ENCODE data around the gene SIRPB2.
"Not testable (repeated sequence)": the region's sequence is repeated elsewhere in the genome, so short reads cannot be mapped to it uniquely, and the experiment has no call there.

The SIRPB2 gene

GRCh38 chr20:1503564-1504227 is 12.5 kb upstream of the SIRPB2 start:
- peak; percentile 94 for DNase-seq (ENCODE audit: low read depth)
- TF ChIP-seq, protein P1, sequence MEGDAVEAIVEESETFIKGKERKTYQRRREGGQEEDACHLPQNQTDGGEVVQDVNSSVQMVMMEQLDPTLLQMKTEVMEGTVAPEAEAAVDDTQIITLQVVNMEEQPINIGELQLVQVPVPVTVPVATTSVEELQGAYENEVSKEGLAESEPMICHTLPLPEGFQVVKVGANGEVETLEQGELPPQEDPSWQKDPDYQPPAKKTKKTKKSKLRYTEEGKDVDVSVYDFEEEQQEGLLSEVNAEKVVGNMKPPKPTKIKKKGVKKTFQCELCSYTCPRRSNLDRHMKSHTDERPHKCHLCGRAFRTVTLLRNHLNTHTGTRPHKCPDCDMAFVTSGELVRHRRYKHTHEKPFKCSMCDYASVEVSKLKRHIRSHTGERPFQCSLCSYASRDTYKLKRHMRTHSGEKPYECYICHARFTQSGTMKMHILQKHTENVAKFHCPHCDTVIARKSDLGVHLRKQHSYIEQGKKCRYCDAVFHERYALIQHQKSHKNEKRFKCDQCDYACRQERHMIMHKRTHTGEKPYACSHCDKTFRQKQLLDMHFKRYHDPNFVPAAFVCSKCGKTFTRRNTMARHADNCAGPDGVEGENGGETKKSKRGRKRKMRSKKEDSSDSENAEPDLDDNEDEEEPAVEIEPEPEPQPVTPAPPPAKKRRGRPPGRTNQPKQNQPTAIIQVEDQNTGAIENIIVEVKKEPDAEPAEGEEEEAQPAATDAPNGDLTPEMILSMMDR (IDR thresholded peaks at IDR 0.05; ENCODE audit: low read length, missing control alignments), result no peak
- no peak overlapping the region for H3K4me3 ChIP-seq (replicated peaks; ENCODE audit: low read depth, low read length)

DNA sequence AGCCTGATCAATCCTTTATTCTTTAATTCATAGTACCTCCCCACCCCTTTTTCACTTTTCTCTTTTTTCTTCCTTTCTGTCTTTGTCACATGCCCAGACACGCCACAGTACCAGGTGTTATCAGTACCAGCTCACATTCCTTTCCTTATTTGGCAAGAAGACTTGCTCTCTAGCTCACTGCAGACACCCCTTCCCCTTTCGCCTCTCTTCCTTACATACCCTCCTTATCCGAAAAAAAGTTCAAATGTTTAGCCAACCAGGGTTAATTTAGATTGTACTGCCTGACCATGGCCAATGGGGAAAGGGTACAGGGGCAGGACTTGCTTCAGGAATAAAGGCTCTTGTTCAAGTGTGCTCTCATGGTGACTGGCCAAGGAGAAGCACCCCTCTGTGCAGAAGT is 9.3 kb upstream of the SIRPB2 start:
- DNase-seq (ENCODE audit: low read depth), result peak; percentile 8
- TF ChIP-seq, protein P1 (IDR thresholded peaks at IDR 0.05; ENCODE audit: low read length, missing control alignments), result no peak
- H3K4me3 ChIP-seq (replicated peaks; ENCODE audit: low read depth, low read length), result no peak overlapping the region

GRCh38 chr20:1499528-1500420 is 8.6 kb upstream of the SIRPB2 start:
- TF ChIP-seq, protein P1 (IDR thresholded peaks at IDR 0.05; ENCODE audit: low read length, missing control alignments), result no peak
- no peak overlapping the region for H3K4me3 ChIP-seq (replicated peaks; ENCODE audit: low read depth, low read length)

GRCh38 chr20:1497371-1497770 is 6.2 kb upstream of the SIRPB2 start:
- not testable (repeated sequence) for DNase-seq (ENCODE audit: low read depth)

More at GRCh38 chr20:1499528-1500420, 8.6 kb upstream of the SIRPB2 start:
- DNase-seq (ENCODE audit: low read depth), result no peak

GRCh38 chr20:1496930-1497329 is 5.7 kb upstream of the SIRPB2 start:
- DNase-seq (ENCODE audit: low read depth), result no peak
- TF ChIP-seq, protein P1 (IDR thresholded peaks at IDR 0.05; ENCODE audit: low read length, missing control alignments), result no peak
- no peak overlapping the region for H3K4me3 ChIP-seq (replicated peaks; ENCODE audit: low read depth, low read length)

More at GRCh38 chr20:1497371-1497770, 6.2 kb upstream of the SIRPB2 start:
- not testable (repeated sequence) for H3K4me3 ChIP-seq (replicated peaks; ENCODE audit: low read depth, low read length)

GRCh38 chr20:1494436-1494835 is 3.2 kb upstream of the SIRPB2 start:
- H3K4me3 ChIP-seq (replicated peaks; ENCODE audit: low read depth, low read length), result no peak overlapping the region
- DNase-seq (ENCODE audit: low read depth), result no peak
- TF ChIP-seq, protein P1 (IDR thresholded peaks at IDR 0.05; ENCODE audit: low read length, missing control alignments), result no peak

DNA sequence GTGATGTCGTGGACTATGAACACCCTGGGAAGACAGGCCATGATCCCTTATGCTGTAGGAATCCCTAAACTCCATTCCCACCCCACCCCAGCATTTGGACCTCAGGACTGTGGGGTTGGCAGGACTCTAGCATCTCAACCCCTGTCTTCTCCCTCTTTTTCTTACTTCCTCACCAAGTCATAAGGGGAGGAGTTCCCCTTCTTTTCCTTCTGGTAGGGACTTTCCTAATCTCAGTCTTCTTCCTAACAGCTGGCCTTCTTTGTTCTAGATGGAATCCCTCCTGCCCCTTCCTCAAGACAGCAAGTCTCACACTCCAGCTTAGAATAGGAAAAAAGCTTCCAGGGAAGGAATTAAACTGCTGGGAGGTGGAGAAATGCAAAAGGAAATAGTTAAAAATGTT is 2.3 kb upstream of the SIRPB2 start:
- H3K4me3 ChIP-seq (replicated peaks; ENCODE audit: low read depth, low read length), result no peak overlapping the region
- DNase-seq (ENCODE audit: low read depth), result no peak
- TF ChIP-seq, protein P1 (IDR thresholded peaks at IDR 0.05; ENCODE audit: low read length, missing control alignments), result no peak

Measured in fibroblast of pulmonary artery (primary cell).